K562 (cell line): ENCODE data around the gene MICAL2. TPM values are rescaled to one million over a fixed set of nuclear protein-coding genes. Genes with fewer than 3 reads are reported as not detected.

ENCODE experiments used
- CCAR2 ChIP-seq: fragments of 200-400 bp; formaldehyde crosslinking; IDR thresholded peaks from 2 replicates; pipeline ENCODE4 v1.6.1; 2017; ENCODE audit warnings: mild to moderate bottlenecking, low read depth, low read length
- CHD2 ChIP-seq: IDR thresholded peaks from 2 replicates; pipeline ENCODE4 v1.6.1; 2011; ENCODE audit warnings: low read depth, low read length
- EGR1 ChIP-seq: fragments of 450-650 bp; conservative IDR thresholded peaks from 2 replicates; pipeline ENCODE4 v1.6.1; 2017; ENCODE audit warnings: mild to moderate bottlenecking
- FOXK1 ChIP-seq: sonication (generic); formaldehyde crosslinking; IDR thresholded peaks from 2 replicates; pipeline ENCODE4 v1.8.0; 2022; ENCODE audit warnings: missing genetic modification reagents, mild to moderate bottlenecking, borderline replicate concordance
- HMGN3 ChIP-seq: IDR thresholded peaks from 2 replicates; pipeline ENCODE4 v1.6.1; 2011; ENCODE audit warnings: borderline replicate concordance, low read depth, mild to moderate bottlenecking, mixed read lengths, low read length; ENCODE audit not compliant: insufficient read length; ENCODE audit errors: extremely low read depth
- HMGXB4 ChIP-seq: sonication (generic); formaldehyde crosslinking; IDR thresholded peaks from 2 replicates; pipeline ENCODE4 v1.8.1; 2023; ENCODE audit warnings: mild to moderate bottlenecking, missing genetic modification reagents
- HNRNPLL ChIP-seq: fragments of 200-400 bp; formaldehyde crosslinking; IDR thresholded peaks from 2 replicates; pipeline ENCODE4 v1.6.1; 2017; ENCODE audit warnings: low read length, low read depth, mild to moderate bottlenecking; ENCODE audit not compliant: poor library complexity, severe bottlenecking
- MEIS2 ChIP-seq: fragments of 450-650 bp; IDR thresholded peaks from 2 replicates; pipeline ENCODE4 v1.6.1; 2014; ENCODE audit warnings: mild to moderate bottlenecking; ENCODE audit not compliant: partially characterized antibody
- NEUROD1 ChIP-seq: fragments of 150-350 bp; IDR thresholded peaks from 2 replicates; pipeline ENCODE4 v1.6.1; 2014; ENCODE audit warnings: borderline replicate concordance, low read length, low read depth; ENCODE audit not compliant: partially characterized antibody
- NFRKB ChIP-seq: fragments of 450-650 bp; IDR thresholded peaks from 2 replicates; pipeline ENCODE4 v1.6.1; 2016; ENCODE audit warnings: low read depth
- PHB ChIP-seq: fragments of 250-450 bp; sonication (Bioruptor Pico); IDR thresholded peaks from 2 replicates; pipeline ENCODE4 v1.5.0; 2021
- POLR3A ChIP-seq: IDR thresholded peaks from 2 replicates; pipeline ENCODE4 v1.6.1; 2011; ENCODE audit warnings: borderline replicate concordance, mild to moderate bottlenecking, moderate library complexity; ENCODE audit not compliant: insufficient read length, insufficient read depth; ENCODE audit errors: extremely low read depth
- POU5F1 ChIP-seq: fragments of 150-350 bp; IDR thresholded peaks from 2 replicates; pipeline ENCODE4 v1.6.1; 2014; ENCODE audit warnings: borderline replicate concordance, low read length, low read depth, mild to moderate bottlenecking; ENCODE audit not compliant: partially characterized antibody
- PTBP1 ChIP-seq: fragments of 200-400 bp; formaldehyde crosslinking; IDR thresholded peaks from 2 replicates; pipeline ENCODE4 v1.6.1; 2017; ENCODE audit warnings: low read depth, low read length
- PYGO2 ChIP-seq: fragments of 450-650 bp; IDR thresholded peaks from 2 replicates; pipeline ENCODE4 v1.6.1; 2016; ENCODE audit warnings: mild to moderate bottlenecking, missing genetic modification characterization, moderate library complexity, missing compliant biosample characterization
- RBM39 ChIP-seq: fragments of 200-400 bp; formaldehyde crosslinking; optimal IDR thresholded peaks from 2 replicates; pipeline ENCODE3; 2018; ENCODE audit warnings: low read depth, low read length
- RFX1 ChIP-seq: fragments of 450-650 bp; IDR thresholded peaks from 2 replicates; pipeline ENCODE4 v1.6.1; 2016; ENCODE audit warnings: mild to moderate bottlenecking, moderate library complexity
- RFX7 ChIP-seq: fragments of 250-450 bp; sonication (Bioruptor Pico); IDR thresholded peaks from 2 replicates; pipeline ENCODE4 v1.5.1; 2021; ENCODE audit warnings: mild to moderate bottlenecking
- TAF9B ChIP-seq: fragments of 450-650 bp; IDR thresholded peaks from 2 replicates; pipeline ENCODE4 v1.6.1; 2018; ENCODE audit warnings: mild to moderate bottlenecking; ENCODE audit not compliant: partially characterized antibody
- ZNF212 ChIP-seq: fragments of 450-650 bp; formaldehyde crosslinking; IDR thresholded peaks from 2 replicates; pipeline ENCODE4 v1.4.0; 2020; ENCODE audit warnings: mild to moderate bottlenecking
- ZZZ3 ChIP-seq: fragments of 450-650 bp; IDR thresholded peaks from 2 replicates; pipeline ENCODE4 v1.6.1; 2016; ENCODE audit warnings: antibody characterized with exemption, mild to moderate bottlenecking, moderate library complexity
- polyA plus RNA-seq, 8 experiments: library from polyadenylated mRNA; depleted of rRNA in 4 of 8; stranded (reverse) in 5 of 8; unstranded in 3 of 8; fragments of >200 nt; fragmentation: Nextera tagmentation in 2 of 8; fragmentation: Illumina TruSeq in 1 of 8; extraction: Ambion mirVana in 2 of 8; extraction: Trizol in 1 of 8; gene quantifications; 2 replicates each; pipeline versions ENCODE4 v1.2.1 to v1.2.3, GENCODE V29; 2011 to 2014; ENCODE audit warnings: inconsistent platforms in 1 of 8, missing spikeins in 1 of 8
- total RNA-seq, 7 experiments: library from RNA; depleted of rRNA in 6 of 7; stranded (reverse); fragments of >200 nt in 6 of 7; fragmentation: Illumina TruSeq in 2 of 7; extraction: Trizol in 2 of 7; gene quantifications; 2 replicates each; pipeline versions ENCODE4 v1.2.1 to v1.2.3, GENCODE V29; 2011 to 2021; ENCODE audit warnings: low replicate concordance in 1 of 7
- TF ChIP-seq, protein P1 (sequence below): conservative IDR thresholded peaks from 2 replicates; pipeline ENCODE4 v1.6.1; 2011; ENCODE audit warnings: low read depth, mild to moderate bottlenecking, low read length; ENCODE audit not compliant: control insufficient read depth
- TF ChIP-seq, protein P2 (sequence below): fragments of 450-650 bp; formaldehyde crosslinking; IDR thresholded peaks from 2 replicates; pipeline ENCODE4 v1.4.0; 2020; ENCODE audit warnings: mild to moderate bottlenecking, mixed read lengths
- TF ChIP-seq, protein P3 (sequence below), 2 experiments: fragments of 450-650 bp; IDR thresholded peaks; 2 replicates each; pipeline ENCODE4 v1.6.1; 2016

The MICAL2 gene
- total and polyA plus RNA-seq, 9 of the 15 experiments (the other 6 are each of a cell fraction or from before 2014, with no cell fraction given) = 4.7 to 64.2 (median 33.6) TPM

GRCh38 chr11:12274558-12275197 lies 164.3 kb downstream of the MICAL2 start (continued):
- TF ChIP-seq, protein P1, sequence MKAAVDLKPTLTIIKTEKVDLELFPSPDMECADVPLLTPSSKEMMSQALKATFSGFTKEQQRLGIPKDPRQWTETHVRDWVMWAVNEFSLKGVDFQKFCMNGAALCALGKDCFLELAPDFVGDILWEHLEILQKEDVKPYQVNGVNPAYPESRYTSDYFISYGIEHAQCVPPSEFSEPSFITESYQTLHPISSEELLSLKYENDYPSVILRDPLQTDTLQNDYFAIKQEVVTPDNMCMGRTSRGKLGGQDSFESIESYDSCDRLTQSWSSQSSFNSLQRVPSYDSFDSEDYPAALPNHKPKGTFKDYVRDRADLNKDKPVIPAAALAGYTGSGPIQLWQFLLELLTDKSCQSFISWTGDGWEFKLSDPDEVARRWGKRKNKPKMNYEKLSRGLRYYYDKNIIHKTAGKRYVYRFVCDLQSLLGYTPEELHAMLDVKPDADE = no peak
- TF ChIP-seq PHB (CRISPR knock-in tag) (no peak), RFX7 (CRISPR knock-in tag) (no peak), HMGN3 (no peak), PTBP1 (no peak), CHD2 (peak; percentile 55; the same call in 1 of the 2 replicates), PYGO2 (tag) (no peak), POLR3A (no peak), CCAR2 (no peak), ZNF212 (no peak), RBM39 (no peak), HMGXB4 (CRISPR knock-in tag) (no peak), POU5F1 (no peak), FOXK1 (CRISPR knock-in tag) (no peak), NFRKB (peak; percentile 80; the same call in 1 of the 2 replicates), NEUROD1 (peak; percentile 62), TAF9B (no peak), EGR1 (peak; percentile 73), MEIS2 (no peak), RFX1 (peak; percentile 53; the same call in 1 of the 2 replicates), ZZZ3 (no peak), HNRNPLL (no peak)
- TF ChIP-seq, protein P2, sequence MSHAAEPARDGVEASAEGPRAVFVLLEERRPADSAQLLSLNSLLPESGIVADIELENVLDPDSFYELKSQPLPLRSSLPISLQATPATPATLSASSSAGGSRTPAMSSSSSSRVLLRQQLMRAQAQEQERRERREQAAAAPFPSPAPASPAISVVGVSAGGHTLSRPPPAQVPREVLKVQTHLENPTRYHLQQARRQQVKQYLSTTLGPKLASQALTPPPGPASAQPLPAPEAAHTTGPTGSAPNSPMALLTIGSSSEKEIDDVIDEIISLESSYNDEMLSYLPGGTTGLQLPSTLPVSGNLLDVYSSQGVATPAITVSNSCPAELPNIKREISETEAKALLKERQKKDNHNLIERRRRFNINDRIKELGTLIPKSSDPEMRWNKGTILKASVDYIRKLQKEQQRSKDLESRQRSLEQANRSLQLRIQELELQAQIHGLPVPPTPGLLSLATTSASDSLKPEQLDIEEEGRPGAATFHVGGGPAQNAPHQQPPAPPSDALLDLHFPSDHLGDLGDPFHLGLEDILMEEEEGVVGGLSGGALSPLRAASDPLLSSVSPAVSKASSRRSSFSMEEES (CRISPR knock-in tag) = no peak
- TF ChIP-seq, protein P3, sequence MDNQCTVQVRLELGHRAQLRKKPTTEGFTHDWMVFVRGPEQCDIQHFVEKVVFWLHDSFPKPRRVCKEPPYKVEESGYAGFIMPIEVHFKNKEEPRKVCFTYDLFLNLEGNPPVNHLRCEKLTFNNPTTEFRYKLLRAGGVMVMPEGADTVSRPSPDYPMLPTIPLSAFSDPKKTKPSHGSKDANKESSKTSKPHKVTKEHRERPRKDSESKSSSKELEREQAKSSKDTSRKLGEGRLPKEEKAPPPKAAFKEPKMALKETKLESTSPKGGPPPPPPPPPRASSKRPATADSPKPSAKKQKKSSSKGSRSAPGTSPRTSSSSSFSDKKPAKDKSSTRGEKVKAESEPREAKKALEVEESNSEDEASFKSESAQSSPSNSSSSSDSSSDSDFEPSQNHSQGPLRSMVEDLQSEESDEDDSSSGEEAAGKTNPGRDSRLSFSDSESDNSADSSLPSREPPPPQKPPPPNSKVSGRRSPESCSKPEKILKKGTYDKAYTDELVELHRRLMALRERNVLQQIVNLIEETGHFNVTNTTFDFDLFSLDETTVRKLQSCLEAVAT (IDR thresholded peaks at IDR 0.05) = no peak; a peak in 1 of 4 replicates
